TTC549 (cell line): Measurements from ENCODE around the gene PDE4B.

Source experiments
- FAIRE-seq: peaks from 2 replicates; lab custom pipeline; 2012; peaks lifted over from hg19 to GRCh38; lab: Jason Lieb, UNC

Gene PDE4B

DNA sequence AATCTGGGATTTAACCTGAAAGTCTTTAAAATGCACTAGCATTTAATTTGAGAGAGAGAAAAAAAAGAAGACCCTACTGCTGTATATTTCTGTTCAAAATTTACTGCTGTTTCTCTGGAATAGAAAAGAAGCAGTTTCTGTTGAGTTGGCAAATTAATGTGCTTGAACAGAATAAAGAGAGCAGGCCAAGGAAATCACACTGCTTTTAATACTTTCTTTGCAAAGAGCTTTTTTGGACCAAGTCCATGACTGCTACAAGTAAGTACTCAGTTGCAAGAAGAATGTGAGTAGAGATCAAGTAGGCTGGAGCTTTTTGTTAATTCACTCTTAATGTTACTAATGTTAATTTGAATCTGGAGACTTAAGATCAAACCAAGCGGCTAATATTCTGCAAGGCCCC lies 405.1 kb downstream of the PDE4B start:
- FAIRE-seq: no peak

DNA sequence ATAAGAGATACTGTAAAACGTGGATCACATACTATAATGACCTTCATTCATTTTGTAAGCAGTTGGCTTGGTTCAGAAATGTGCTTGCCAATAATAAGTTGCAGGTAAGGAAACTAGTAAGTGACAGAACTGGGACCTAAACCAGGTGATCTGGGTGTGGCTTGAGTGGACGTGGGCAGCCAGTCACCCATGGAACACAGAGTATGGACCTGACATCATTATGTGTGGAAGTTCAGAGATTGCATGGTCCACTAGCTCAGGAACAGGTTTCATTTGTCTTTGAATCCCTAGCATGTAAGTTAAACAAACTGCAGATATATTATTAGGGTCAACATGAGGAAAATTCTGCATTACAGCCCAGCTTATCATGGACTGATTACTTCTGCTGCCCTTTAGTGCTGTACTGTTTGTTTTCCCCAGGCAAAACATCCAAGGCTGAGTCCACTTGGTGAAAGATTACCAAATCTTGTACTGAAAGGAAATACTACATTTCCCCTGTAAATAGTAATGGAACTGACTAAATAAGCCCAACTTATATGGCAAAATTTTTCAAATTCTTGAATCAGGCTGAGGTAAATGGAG lies 414.0 kb downstream of the PDE4B start:
- no peak for FAIRE-seq

- no peak for FAIRE-seq
These were observed 414.8 kb downstream of the PDE4B start for GRCh38 chr1:66207484-66207883.

DNA sequence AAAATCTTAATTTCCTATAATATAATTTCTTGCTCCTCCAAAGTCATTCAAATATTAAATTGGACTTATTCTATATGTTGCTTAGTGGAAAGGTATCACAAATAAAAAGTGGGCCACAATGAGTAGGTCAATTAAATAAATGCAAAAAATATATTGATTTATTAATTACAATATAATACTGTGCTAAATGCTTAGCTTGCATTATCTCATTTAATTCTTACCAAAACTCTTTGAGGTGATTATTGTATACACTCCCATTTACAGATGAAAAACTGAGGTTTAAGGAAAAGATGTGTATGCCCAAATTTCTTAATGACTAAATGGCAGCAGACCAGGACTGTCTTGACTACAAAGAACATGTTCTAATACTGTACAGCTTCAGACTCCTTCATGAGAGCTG lies 415.9 kb downstream of the PDE4B start:
- FAIRE-seq: no peak

DNA sequence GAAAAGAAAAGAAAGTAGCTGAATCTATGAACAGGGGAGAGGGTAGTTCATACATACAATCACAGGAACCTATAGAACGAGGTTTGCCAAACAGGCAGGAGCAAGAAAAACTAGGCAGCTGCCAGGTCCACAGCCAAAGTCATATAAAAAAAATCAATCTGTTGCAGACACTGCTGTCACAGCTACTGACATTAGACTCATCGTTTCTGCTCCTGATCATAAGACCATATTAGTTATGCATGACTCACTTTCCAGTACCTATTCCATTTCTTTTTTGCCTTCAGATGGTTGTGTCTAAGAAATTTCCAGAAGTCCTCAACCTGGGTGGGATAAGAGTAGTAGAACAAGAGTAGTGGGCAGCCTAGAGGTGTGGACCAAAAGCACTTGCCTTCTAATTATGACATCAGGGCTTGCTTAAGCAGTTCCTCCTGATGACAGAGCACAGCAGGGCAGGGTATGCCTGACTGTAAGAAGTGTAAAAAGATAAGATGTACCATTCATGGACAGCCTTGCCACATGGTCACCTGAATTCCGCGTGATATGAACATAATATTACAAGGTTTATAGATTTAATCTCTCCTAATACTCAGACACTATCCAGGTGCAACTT lies 418.0 kb downstream of the PDE4B start:
- FAIRE-seq: no peak

DNA sequence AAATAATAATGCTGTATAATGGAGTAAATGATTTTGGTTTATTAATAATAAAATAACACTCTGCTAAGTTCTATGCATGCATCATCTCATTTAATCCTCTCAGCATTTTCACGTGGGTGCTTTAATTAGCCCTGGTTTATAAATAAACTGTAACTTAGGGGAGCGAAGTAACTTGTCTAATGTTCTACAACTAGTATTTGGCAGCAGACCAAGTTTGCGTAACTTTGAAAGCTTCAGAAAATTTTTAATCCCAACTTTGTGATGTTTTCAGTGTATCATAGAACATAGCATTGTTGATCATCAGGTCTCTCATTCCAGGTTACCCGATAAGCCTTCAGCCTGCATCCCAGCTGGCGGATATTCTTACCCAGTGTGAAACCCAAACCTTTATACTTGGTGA lies 418.8 kb downstream of the PDE4B start:
- FAIRE-seq: no peak

DNA sequence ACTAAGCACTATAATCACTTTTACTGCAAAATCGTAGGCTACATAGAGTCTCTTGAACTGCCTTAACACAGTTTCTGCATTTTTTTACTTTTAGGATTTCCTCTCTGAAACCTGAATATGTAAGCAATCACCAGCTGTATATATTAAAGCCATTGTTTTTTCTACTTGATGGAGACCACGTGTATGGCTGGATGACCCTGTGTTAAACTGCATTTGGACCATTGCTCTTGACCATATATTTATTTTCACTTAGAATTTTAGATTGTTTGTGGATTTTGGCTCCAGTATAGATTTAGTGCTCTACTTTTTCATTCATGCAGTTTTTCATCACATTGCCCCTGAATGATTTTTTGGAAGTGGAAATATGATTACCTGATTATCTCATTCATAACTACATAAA lies 420.8 kb downstream of the PDE4B start:
- no peak for FAIRE-seq

DNA sequence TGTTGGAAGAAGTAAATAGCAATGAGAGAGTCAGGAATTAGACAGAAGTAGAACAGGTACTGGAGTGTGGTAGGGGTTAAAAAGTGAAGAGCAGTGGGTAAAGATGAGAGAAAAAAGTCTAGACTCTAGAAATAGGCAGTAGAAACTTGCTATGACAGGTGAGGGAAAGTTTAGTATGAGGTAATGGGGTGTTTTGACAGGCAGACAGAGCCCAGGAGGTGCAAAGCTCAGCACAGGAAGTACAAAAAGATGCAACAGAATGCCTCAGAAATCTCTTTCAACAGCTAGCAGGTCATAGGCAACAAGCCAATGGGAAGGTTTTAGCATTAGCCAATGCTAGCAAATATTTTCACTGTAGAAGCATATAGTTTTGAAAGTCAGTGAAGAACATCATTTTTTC lies 422.2 kb downstream of the PDE4B start:
- no peak for FAIRE-seq

DNA sequence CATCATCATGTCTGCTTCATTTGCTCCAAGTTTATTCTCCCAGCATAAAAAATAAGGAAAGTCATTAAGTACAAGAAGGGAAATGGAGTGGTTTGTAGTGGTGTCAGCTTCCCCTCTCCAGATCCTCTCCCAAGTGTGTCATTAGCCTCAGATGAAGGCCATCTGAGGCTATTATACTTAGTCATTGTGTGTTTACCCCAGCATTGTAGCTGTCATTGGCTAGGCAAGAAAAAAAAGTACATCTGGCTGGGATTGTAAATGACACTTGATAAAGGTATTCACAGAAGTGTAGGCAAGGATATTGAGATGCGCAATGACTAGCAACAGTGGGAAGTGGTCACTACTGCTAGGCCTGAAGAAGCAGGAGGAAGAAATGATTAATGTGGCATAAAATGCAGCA lies 424.3 kb downstream of the PDE4B start:
- FAIRE-seq: no peak

DNA sequence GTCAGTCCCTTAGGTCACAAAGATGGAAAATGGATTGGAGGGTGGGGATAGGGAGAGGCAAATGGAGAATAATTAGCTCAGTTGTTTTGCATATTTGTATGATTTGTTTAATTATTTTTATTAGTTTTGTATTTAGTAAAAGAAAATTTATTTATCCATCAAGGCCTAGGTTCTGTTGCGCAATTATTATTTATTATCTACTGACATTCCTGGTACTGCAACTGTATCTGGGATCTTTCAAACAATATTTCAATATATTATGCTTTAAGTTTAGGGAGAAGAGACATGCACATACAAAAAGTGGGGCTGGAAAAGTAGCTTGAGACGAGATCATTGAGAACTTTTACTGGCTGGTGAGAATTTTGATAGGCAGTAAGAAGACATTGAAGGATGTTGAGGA lies 424.9 kb downstream of the PDE4B start:
- FAIRE-seq: no peak

DNA sequence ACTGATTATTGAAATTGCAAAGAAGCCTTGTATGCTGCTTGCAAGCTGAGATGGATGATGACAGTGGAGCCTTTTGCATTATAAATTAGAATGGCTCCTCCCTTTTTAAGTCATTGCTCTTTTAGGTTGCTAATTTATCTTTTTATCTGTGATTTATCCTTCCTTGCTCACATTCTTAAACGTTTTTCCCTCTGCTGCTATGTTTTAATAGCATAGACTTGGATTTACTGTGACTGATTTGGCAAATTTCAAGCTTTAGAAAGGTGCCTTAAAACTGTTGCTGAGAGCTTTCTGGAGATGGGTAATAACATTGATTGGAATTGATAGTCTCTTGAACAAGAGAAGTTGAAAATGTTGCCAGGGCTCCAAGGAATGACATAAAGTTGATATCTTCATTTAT lies 427.8 kb downstream of the PDE4B start:
- no peak for FAIRE-seq

GRCh38 chr1:66223681-66224080 lies 431.0 kb downstream of the PDE4B start:
- FAIRE-seq: no peak

DNA sequence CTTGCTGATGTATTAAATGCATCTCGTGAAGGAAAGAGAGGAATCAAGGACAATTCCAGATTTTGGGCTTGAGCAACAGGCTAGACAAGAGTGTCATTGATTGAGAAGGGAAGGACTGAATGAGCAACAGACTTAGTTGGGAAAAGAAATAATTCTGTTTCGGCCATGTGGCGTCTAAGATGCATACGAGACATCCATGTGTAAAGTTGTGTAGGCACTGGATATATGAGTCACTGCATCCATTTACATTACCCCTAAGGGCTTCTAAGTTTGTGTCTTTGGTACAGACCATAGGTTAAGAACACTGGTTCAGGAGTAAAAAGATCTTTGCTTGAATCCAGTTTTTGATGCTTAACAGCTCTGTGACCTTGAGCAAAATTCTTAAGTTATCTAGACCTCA lies 434.3 kb downstream of the PDE4B start:
- no peak for FAIRE-seq

GRCh38 chr1:66227966-66228365 lies 435.3 kb downstream of the PDE4B start:
- FAIRE-seq: no peak

DNA sequence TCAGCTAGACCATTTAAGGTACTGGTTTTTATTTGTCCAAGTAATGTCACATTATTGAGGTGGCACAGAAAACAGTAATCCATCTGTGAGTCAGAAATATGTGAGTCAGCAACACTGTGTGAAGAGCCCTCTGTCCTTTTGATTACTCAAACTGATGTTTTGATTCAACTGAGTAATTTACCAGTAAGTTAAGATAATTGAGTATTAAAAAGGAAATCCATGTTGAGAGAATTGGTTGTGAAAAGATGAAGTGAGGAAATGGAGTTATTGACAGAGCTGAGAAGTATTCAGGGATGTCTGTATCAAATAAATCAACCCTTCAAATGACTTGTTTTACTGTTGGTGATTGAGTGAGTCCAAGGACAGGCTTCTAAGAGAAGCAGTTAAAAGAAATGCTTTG lies 438.5 kb downstream of the PDE4B start:
- FAIRE-seq: peak; percentile 19

GRCh38 chr1:66231681-66232463 lies 439.2 kb downstream of the PDE4B start:
- no peak for FAIRE-seq

GRCh38 chr1:66237042-66237441 lies 444.3 kb downstream of the PDE4B start:
- no peak for FAIRE-seq

DNA sequence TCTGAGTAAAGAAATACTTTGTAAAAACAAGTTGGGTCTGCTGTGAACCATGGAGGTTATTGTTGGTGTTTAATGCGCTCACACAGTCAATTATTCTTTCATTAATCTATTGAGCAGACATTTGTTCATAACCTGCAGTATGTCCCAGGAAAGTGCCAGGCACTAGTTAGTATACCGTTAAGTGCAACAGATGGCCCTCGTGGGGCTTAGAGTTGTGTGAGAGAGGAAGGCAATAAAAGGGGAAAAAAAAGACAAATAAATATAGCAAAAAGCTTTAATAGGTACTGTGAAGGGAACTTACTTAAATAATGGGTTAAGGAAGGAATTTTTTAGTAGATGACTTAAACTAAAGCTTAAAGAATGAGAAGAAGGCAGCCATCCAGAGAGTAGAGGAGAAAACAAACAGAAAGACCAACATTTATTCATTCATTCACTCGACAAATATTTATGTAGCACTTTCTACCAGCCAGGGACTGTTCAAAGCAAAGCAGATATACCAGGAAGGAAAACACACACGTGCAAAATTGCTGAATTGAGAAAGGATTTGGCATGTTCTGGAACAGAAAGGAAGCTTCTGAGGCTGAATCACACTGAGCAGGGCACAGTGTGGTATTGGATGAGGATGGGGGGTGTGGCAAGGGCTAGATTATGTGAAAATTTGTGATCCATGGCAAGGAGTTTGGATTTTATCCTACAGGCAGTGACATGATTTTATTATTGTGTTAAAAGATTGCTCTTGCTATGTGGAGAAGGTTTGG lies 445.2 kb downstream of the PDE4B start:
- FAIRE-seq: no peak

GRCh38 chr1:66239834-66240233 lies 447.1 kb downstream of the PDE4B start:
- FAIRE-seq: no peak

DNA sequence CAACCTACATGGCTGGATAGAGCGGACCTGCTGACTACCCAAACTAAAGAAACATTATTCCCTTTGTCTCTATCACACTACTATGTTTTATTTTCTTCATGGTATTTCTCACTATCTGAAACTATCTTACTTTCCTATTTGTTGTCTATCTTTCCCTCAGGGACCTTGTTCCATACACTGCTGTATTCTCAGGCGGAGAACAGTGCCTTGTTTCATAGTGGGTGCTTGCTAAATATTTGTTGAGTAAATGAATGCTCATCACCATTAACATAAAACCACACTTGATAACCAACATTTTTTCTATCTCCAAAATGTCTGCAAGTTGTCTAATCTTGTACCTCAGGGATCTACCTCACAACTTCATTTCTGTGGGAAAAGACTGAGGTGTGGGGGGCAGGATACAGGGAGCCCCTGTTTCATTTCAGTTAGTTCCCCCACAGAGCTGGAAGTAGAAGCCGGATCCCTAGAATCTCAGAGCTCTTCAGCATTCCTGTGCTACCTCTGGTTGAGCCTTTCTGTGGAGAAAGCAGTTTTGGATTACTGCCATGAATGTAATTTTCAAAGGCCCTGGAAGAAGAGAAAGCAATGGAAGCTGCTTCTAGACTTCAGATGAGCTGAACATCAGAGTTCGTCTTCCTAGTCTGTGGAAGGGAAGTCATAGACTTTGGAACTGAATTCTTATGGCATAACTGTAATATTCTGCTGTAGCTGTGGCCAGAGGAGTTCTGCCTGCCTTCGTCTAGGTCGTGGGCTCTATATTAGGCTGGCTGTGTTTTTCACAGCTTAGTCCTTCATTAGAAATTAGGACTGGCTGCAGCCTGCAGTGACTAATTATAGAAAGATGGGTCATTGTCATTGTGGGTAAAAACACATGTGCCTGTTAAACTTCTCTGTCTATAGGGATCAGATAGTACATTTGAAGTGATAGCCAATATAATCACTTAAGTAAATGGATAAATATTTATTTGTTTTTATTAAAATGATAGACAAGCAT lies 448.1 kb downstream of the PDE4B start:
- FAIRE-seq: no peak

DNA sequence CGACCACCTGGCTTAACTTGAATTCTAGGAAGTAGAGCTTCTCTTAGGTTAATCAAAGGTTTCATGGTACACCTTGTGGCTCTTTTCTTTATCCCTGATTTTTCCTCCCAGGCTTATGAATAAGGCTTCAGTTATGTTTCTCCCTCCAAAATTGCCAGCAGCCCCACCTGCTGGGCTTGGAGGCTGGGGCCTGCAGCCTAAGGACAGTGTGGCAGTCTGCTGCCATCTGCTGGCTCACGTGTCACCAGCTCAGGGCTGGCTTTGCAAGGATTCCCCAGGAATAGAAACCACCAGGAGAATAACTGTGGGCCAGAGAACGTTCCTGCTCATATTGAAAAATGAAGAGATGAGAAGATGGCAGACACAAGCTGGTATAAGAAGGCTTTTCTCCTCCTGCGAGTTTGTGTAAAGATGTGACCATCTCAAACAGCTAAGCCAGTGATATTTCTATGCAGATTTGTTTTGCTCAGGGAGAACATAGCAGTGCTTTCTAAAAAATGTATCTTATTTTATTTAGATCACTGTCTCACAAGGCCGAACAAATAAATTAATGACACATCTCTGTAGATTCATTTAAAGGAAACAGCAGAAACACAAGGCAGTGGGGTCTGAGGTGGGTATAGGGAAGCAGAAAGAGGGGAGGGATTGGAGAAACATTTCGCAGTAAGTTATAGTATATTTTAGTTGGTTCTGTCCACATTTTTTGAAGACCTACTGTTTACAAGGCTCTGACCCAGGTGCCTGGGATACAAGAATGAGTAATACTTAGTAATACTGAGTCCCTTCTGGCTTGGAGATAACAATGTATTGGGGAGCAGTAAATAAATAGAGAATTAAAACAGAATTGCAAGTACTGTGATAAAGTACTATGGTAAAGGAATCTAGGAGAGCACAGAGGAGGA lies 450.2 kb downstream of the PDE4B start:
- peak; percentile 84 for FAIRE-seq
